ENCODE results near the gene FAM43A.

The FAM43A gene

DNA sequence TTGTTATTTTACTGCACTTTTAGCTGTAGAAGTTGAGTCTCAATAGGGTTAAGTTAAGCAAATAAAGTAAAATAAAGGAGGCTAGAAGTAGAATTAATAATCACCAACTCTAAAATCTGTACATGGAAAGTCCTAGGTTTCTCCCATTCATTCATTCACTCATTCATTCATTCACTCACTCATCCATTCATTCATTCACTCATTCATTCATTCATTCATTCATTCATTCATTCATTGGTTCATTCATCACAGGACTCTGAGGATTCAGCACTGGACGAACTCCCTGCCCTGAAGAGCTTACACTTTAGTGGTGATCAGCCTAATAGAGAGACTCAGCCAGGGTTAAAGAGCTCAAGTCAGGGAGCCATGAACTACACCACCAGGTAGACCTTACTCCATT is 9.2 kb upstream of the FAM43A start:
- no peak for DNase-seq

DNA sequence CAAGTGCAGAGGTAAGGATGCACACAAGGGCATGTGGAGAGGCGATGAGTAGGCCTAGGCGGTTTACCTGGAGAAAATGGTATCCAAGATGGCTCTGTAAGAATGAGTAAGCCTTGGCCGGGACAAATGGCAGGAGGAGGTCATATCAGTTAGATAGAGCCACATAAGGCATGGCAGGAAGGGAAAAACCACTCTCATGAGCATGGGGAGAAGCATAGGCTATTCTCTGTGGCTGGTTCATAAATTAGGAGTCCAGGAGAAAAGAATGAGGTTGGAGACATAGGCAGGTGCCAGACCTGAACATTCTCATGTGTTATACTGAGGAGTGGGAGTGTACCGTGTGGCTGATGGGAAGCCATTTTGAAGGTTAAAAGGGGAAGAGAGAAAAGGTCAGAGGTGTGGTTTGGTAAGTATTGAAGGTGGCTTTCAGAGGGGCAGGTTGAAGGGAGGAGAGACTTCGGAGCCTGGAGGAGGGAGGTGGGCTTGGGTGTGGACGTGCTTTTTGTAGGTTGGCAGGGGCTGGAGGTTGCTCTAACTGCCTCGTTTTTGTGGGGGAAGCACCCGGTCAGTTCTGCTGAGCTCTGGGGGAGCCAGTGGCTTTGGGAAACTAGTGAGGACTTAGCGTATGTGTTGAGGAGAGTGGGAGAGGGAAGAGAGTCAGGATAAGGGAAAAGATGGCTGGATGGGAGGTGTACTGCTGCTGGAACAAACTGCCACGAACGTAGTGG is 4.6 kb upstream of the FAM43A start:
- DNase-seq, result no peak

GRCh38 chr3:194682189-194682693 is 3.4 kb upstream of the FAM43A start:
- DNase-seq, result no peak

- DNase-seq, result peak; percentile 71
These were observed 2.9 kb upstream of the FAM43A start for GRCh38 chr3:194682694-194683310.

DNA sequence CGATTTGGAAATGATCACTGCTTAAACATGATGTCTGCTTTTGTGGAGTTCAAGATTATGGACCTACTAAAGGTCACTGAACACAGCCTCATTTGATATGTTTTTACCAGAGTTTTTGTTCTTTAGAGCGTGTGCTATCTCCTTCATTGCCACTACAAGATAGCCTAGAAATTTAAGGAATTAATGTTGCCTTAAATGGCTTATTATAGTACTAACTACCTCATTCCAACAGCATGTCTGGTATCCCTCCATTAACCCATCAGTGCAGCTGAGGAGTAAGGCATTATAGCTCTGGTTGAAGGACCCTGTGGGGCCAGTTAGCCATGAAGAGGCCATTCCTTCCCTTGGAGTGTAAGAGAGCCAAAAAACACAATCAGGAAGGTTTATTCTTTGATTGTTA is 2.3 kb upstream of the FAM43A start:
- DNase-seq, result no peak

- DNase-seq, result no peak
These were observed 492 bp upstream of the FAM43A start for GRCh38 chr3:194685065-194685717.

DNA sequence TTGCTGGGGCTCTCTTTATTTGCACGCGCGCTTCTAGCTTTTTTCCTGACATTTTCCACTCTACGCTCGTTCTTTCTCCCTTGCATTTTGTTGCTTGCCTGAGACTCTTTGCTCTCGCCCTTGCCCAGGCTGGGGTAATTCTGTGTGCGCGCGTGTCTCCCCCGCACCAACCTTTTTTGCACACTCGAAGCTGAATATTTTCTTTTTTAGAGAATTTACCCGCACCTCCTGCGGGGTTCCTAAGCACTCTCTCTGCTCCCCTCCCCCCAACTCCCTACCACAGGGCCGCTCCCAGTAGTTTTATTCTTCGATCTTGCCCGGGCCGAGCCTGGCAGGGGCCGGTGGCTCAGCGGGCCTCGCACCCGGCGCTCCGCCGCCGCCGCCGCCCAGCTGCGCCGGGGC is 732 bp downstream of the FAM43A start:
- no peak for DNase-seq

DNA sequence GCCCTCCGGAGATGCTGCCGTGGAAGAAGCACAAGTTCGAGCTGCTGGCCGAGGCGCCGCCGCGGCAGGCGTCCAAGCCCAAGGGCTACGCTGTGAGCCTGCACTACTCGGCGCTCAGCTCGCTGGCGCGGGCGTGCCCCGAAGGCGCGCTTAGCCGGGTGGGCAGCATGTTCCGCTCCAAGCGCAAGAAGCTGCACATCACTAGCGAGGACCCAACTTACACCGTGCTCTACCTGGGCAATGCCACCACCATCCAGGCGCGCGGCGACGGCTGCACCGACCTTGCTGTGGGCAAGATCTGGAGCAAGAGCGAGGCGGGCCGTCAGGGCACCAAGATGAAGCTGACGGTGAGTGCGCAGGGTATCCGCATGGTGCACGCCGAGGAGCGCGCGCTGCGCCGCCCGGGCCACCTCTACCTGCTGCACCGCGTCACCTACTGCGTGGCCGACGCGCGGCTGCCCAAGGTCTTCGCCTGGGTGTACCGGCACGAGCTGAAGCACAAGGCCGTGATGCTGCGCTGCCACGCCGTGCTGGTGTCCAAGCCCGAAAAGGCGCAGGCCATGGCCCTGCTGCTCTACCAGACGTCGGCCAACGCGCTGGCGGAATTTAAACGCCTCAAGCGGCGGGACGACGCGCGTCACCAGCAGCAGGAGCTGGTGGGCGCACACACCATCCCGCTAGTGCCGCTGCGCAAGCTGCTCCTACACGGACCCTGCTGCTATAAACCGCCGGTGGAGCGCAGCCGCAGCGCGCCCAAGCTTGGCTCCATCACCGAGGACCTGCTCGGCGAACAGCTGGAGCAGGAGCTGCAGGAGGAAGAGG is 1.3 kb downstream of the FAM43A start:
- DNase-seq, result no peak

- no peak for DNase-seq
These were observed 2.0 kb downstream of the FAM43A start for GRCh38 chr3:194687638-194688199.

DNA sequence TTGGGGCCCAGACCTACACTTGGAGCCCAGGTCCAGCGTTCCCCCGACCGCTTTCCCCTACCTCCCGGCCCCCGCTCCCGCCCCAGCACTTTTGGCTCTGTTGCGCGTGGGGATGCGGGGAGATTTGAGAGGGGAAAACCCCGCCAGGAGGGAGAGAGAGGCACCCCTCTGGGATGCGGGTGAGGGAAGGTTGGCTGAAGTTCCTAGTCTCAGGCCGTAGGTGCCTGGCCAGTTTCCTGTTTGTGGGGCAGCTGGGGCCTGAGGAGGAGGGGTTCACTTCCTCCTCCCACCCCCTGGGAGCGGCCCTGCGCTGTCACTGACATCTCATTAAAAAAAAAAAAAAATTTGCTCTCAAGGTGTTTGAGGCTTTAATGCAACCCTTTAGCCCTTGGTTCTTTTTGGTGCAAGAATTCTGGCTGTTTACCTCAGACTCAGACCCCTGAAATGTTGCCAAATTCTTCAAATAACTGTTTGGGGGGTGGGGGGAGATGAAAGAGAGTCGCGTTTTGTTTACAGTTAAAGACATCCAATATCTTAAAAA is 2.6 kb downstream of the FAM43A start:
- no peak for DNase-seq

DNA sequence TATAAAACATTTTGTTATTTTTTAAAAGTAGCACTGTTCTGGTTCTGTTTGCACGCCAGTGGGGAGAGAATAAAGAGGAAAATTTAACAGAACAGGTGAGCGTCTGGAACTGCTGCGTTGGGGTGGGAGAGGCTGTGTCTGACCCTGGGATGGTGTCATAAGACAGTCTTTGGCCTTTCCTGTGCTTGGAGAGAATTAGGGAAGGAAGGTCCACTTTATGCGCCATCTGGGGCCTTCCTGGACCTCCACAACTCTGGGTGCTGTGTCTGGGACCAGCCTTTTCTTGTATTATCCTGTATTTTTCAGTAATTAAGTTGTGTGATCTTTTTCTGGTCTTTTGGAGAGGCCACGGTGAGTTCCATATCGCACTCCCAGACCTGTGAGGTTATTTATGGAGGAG is 3.3 kb downstream of the FAM43A start:
- no peak for DNase-seq

DNA sequence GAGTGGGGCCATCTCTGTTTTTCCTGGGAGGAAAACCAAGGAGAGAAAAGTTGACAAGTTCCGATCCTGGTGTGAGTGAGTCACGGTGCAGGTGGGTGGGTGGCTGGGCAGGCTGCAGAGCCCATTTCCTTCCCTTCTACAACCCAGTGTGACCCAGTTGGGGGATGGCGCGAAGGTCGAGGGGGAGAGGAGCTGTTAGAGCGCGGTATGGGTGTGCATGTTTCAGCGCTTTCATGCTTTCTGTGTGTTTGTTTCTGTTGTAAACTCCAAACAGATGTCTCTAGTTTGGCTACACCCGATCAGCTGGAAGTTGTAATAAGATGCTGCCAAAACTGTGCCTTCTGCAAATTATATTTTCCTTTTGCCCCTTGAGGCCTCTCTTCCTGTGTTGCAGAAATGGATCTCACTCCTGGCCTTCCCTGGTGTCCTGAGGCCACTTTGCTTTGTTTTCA is 3.8 kb downstream of the FAM43A start:
- DNase-seq, result no peak

GRCh38 chr3:194690501-194691372 is 5.1 kb downstream of the FAM43A start:
- no peak for DNase-seq

DNA sequence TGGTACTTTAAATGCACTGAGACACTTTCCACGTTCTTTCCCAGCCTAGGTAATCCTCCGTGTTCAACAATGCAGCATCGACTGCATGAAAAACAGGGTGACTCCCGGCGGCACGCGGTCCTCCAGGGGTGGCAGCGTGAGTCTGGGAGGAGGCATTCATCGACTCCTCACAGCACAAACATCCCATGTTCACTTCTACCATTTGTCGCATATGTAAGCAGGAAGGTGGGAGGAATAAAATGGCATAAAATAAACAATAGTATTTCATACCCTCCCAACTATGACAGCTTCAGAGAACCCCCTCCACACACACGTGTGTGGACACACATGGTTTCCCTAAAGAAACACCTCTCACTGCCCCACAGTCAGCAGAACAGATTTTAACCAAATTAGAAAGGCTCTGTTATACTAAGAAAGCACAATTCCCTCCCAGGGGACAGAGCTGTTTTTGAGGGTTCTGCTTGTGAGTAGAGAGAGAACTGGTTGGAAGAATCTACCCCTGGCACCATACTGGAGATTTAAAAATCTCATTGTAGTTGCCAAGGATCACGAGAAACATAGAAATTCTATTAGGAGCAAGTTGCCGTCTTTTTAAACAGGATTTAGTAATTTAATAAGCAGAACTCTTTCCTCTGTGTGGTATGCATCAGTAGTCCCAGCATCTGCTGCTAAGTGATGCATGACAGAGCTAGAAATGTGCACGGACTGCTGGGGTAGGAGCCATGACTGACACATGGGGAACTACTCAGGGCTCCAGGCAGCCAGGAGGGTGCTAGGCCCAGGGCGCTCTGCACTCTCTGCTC is 6.0 kb downstream of the FAM43A start:
- no peak for DNase-seq

DNA sequence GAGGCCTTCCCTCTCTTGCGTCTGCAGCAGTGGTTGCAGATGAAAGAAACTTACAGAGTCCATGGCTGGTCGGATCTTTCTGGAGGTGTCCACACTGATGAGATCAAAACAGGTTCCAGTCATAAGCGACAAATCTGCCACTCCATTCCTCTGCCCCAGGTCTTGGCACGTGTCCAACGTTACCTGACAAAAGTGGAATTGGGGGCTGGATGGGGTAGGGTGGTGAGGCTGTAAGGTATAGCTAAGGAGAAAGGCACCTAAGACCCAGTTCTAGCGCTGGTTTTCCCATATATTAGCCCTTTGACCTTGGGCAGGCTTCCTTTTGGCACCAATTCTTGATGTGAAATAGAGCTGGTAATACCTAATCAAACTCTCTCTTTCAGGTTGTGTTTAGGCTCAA is 11.0 kb downstream of the FAM43A start:
- DNase-seq, result no peak

DNA sequence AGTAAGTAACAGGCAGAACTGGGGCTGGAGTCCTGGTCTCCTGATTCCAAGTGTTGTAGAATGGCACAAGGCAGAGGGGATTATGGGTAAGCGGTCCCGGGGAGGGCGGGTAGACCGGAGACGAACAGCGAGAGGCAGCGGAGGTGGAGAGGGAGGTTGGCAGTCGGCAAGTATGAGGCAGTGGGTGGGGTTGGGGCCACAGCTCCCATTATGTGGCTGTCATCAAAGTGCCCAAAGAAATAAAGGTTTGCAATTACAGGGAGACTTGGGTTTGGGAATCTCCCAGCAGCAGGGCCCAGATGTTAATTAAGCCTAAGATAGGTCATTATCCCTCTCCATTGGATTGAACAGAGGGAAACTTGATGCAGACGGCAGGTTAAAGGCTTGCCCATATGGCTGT is 16.9 kb downstream of the FAM43A start:
- DNase-seq, result no peak

DNA sequence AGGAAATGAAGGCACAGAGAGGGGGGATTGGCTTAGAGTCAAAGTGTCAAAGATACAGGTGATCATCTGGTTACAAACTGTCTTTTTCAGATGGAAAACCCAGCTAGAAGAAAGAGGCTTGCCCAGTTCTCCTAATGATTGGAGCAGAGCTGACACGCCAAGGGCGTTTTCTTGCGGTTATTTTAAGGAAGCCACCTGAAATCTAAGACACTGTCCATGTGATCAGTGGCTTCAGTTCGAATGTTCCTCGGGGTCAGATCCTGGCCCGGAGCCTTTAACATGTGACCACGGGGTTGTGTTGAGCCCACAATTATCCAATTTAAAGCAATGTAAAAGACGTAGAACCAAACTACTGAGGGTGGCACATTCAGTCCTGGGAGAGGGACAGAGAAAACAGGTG is 19.5 kb downstream of the FAM43A start:
- DNase-seq, result no peak

GRCh38 chr3:194705761-194706160 is 20.1 kb downstream of the FAM43A start:
- no peak for DNase-seq

- no peak for DNase-seq
These were observed 21.5 kb downstream of the FAM43A start for GRCh38 chr3:194707147-194707540.

GRCh38 chr3:194711286-194711685 is 25.6 kb downstream of the FAM43A start:
- DNase-seq, result no peak

- peak; percentile 82 for DNase-seq
These were observed 26.2 kb downstream of the FAM43A start for GRCh38 chr3:194711913-194712312.
